ENCODE measurements around the gene FKBP11. TPM values are rescaled to one million over a fixed set of nuclear protein-coding genes. Genes with fewer than 3 reads are reported as not detected.
"Not testable (repeated sequence)": the region's sequence is repeated elsewhere in the genome, so short reads cannot be mapped to it uniquely, and the experiment has no call there.

FKBP11 gene
- total RNA-seq, 1 donor from 2014 or later = 29.7 TPM

DNA sequence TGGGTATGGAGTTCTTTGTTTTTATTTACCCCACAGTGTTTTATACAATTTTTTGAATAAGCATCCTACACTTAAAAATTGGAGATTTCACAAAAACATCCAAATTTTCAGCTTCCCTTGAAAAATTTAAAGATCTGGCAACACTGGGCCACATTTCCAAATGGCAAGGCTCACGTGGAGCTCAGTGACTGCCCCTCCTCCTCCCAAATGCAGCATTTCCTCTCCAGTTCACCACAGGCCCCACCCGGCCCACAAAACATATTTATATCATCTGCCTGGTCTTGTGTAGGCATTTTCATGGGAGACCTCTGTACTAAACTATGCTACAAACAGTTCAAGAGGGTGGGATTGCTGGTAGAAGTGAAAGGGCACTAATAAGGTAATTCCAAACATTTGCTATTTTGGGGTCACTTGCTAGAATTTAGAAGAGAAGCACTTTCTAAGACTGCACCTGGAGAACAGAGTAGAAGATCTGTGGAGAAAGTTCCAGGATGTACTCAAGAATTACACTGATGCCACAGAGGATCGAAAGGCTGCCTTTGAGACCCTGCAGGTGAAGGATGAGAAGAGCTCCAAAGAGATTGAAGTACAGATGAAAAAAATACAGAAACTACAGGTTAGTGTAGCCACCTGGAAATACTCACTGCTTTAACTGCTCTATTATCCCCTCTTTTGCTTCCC lies 7.3 kb downstream of the FKBP11 start:
- DNase-seq (ENCODE audit: extremely low read depth, low read depth, low spot score) = no peak

DNA sequence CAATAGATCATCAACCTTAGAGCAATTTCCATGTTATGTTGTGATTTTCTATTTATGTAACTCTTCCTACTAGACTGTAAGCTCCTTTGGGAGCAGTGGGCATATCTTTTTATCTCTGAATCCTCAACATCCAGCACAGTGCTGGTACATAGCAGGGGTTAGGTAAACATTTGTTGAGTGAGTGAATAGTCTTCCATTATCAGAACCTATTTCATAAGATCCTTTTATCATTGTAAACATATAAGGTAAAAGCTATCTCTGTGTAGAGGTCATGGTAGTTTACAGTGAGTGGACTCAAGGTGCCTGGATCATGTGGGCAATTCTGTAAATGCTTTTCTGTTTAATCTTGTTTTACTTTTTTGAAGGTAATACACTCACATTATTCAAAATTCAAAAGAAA lies 15.1 kb downstream of the FKBP11 start:
- no peak for DNase-seq (ENCODE audit: extremely low read depth, low read depth, low spot score)

DNA sequence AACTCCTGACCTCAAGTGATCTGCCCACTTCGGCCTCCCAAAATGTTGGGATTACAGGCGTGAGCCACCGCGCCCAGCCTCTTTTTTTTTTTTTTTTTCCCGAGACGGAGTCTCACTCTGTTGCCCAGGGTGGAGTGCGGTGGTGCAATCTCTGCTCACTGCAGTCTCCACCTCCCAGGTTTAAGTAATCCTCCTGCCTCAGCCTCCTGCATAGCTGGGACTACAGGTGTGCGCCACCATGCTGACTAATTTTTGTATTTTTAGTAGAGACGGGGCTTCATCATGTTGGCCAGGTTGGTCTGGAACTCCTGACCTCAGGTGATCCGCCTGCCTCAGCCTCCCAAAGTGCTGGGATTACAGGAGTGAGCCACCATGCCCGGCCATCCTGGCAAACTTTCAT lies 15.6 kb downstream of the FKBP11 start:
- not testable (repeated sequence) for DNase-seq (ENCODE audit: extremely low read depth, low read depth, low spot score)

DNA sequence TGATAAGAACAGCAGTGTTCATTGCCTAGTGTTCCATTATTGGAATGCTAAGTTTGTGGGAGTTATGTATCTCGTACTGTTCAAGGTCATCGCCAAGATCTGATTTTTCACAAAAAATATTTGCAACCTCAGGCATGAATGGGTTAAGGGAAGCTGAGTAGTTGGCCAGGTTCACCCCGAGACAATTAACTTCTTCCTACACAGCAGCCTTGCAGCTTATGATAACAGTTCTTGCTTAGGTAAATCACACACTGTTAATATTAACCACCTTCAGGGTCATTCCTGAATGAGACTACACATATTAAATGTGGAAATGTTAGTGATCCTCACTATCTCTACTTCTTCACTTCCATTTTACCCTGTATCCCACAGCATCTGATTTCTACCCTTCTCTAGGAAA lies 18.0 kb downstream of the FKBP11 start:
- no peak for DNase-seq (ENCODE audit: extremely low read depth, low read depth, low spot score)

GRCh38 chr12:48903982-48904411 lies 21.3 kb downstream of the FKBP11 start:
- DNase-seq (ENCODE audit: extremely low read depth, low read depth, low spot score) = no peak

- no peak for DNase-seq (ENCODE audit: extremely low read depth, low read depth, low spot score)
Observed at GRCh38 chr12:48903363-48903981, 21.8 kb downstream of the FKBP11 start.

DNA sequence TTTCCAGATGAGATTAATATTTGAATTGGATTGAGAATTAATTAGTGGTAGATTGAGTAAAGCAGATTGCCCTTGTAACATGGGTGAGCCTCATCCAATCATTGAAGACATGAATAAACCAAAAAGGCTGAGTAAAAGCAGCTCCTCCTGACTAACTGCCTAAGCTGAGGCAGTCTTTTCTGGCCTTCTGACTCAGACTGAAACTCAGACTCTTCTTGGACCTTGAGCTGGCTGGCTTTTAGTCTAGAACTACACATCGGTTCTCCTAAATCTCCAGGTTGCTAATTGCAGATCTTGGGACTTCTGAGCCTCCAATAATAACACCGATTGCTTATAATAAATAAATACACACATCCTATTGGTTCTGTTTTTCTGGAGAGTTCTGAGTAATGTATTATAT lies 24.0 kb downstream of the FKBP11 start:
- no peak for DNase-seq (ENCODE audit: extremely low read depth, low read depth, low spot score)

GRCh38 chr12:48899651-48900050 lies 25.6 kb downstream of the FKBP11 start:
- no peak for DNase-seq (ENCODE audit: extremely low read depth, low read depth, low spot score)

- no peak for DNase-seq (ENCODE audit: extremely low read depth, low read depth, low spot score)
Observed at GRCh38 chr12:48894271-48894670, 31.0 kb downstream of the FKBP11 start.

DNA sequence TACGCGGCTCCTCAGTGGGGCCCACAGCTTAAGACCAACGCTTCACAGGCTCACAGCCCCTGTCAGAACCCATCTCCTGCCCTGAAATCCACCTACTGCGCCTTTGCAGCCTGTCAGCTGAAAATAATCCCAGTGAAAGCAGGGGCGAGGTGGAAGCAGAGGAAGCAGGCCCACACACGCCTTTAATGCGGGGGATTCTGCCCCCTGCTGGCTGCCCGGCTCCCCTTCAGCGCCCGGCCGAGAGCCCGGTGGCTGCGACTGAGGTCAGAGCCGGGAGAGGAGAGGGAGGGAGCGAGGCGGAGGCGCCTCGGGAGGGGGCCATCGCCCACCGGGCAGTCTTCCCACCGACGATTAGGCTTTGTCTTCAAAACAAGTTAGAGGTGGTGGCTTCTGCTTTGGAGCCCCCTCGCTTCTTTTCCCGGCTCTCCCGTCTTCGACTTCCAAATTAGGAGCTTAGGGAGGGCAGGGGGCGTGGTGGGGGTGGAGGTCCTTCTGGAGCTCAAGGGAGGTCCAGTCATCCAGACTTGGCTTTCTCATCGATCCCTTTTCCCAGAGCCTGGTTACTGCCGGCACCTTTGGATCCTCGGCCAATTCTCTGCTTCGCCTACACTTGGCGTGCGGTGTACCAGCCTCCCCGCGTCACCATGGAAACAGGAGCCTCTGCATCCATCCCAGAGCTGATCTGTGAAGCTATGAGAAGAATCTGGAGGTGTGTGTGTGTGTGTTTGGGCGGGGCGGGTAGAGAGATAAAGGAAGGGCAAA lies 34.5 kb downstream of the FKBP11 start:
- no peak for DNase-seq (ENCODE audit: extremely low read depth, low read depth, low spot score)

DNA sequence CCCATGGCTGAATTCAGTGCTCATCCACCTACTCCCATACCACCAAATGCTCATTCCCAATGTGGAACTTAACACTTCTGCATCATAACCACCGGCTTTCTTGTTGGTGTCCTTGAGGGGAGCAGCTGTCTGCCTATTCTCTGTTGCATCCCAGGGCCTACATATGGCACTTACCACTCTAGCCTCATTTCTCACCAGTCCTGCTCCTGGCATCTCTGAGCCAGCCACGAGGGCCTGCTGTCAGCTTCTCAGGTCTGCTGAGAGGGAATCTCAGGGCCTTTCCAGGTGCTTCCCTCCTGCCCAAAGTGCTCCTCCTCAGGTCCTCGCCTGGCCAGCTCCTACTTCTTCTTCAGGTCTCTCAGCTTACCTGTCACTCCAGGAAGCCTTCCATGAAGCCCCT lies 35.6 kb downstream of the FKBP11 start:
- DNase-seq (ENCODE audit: extremely low read depth, low read depth, low spot score) = no peak

DNA sequence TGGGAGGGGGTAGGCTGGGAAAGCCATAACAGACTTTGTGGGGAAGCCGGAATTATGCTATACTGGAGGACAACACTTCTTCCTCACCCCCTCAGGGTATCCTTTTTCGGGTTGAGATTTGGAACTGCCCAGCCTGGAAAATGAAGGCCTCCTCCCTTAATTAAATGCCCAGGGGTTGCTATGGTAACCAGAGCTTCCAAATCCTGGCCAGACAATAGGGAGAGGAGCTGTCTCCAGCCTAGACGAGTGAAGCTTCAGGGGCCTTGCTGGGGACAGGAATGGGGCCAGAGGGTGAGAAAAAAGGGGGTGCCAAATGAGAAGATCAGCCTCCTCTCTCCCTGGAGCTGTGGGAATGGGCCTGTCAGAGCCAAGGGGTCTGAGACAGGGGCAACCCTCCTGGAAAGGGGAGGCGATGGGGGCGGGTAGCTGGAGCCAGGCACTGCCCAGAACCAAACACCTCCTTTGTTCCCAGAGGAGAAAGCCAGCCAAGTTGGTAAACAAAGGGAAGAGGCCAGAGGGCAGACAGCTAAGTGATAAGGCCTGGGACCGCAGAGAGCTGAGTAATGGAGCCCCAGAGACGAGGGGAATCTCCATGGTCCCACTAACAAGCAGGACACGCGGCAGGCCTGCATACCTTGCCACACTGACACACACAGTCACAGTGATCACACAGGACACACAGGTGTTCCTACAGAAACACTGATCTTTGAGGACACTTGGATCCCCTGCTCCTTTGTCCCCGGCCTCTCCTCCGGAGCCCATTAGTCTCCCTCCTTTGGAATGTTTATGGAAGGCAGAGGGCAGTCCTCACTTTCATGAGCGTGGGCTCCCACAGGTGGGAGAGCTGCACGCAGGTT lies 41.8 kb downstream of the FKBP11 start:
- no peak for DNase-seq (ENCODE audit: extremely low read depth, low read depth, low spot score)

- no peak for DNase-seq (ENCODE audit: extremely low read depth, low read depth, low spot score)
Observed at GRCh38 chr12:48882972-48883304, 42.4 kb downstream of the FKBP11 start.

DNA sequence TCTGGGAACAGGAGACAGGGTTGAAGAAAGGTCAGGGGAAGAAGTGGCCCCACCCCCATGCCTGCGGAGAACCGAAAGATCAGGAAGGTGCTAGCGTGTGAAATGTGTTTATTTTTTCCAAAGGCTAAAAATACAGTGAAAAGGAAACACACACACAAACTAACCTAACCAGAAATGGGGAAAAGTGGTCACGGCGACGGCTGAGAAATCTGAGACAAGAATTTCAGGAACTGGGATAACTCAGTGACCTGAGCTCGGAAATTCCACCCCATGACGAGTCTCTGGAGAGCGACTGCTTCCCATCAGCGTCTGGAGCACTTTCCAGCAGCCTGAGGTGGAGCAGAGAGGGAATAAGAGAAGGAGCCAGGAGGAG lies 43.0 kb downstream of the FKBP11 start:
- peak; percentile 83 for DNase-seq (ENCODE audit: extremely low read depth, low read depth, low spot score)

DNA sequence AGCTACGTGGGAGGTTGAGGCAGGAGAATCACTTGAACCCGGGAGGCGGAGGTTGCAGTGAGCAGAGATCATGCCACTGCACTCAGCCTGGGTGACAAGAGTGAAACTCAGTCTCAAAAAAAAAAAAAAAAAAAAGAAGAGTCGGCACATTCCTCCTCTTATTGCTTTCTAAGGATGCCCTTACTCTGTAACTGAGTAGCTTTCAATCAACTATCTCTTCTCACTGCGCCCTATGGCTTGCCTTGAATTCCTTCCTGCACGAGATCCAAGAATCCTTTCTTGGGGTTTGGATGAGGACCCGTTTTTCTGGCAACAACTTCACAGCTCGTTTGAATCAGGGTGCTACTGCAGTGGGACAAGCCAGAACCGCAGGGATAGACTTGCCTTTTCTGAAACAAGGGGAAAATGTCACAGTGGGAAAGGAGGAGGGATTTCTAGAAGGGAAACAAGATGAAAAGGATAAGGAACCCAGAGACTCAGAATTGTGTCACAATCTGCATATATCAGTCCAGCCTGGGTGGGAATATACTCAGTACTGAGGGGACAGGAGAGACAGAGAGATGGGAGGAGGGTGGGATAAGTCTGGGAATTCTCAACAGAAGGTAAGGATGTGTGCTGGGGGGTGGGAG lies 43.5 kb downstream of the FKBP11 start:
- no peak for DNase-seq (ENCODE audit: extremely low read depth, low read depth, low spot score)

DNA sequence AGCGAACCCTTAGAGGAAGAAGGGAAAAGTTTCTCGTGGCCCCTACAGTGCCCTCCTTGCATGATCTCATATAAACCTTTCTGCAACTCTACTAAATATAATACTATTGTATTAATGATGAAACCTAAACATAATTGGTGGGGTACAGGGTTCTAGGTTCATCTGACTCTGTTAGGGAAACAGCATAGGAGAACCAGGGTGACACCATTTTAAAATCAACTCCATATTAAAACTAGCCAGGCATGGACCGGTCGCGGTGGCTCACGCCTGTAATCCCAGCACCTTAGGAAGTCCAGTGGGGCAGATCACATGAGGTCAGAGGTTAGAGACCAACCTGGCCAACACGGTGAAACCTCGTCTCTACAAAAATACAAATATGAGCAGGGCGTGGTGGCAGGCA lies 44.6 kb downstream of the FKBP11 start:
- no peak for DNase-seq (ENCODE audit: extremely low read depth, low read depth, low spot score)

GRCh38 chr12:48878548-48878947 lies 46.7 kb downstream of the FKBP11 start:
- no peak for DNase-seq (ENCODE audit: extremely low read depth, low read depth, low spot score)

- no peak for DNase-seq (ENCODE audit: extremely low read depth, low read depth, low spot score)
Observed at GRCh38 chr12:48875944-48876515, 49.3 kb downstream of the FKBP11 start.

DNA sequence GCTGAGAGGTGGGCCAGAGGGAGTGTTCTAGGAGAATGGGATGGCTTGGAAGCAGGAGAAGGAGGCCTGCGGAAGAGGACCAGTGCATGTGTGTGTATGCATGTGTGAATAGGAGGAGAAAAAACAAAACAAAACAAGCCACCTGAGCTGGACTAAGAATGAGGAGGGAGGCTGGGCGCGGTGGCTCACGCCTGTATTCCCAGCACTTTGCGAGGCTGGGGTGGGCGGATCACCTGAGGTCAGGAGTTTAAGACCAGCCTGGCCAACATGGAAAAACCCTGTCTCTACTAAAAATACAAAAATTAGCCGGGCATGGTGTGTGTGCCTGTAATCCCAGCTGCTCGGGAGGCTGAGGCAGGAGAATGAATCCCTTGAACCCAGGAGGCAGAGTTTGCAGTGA lies 51.8 kb downstream of the FKBP11 start:
- DNase-seq (ENCODE audit: extremely low read depth, low read depth, low spot score) = not testable (repeated sequence)

GRCh38 chr12:48873096-48873495 lies 52.2 kb downstream of the FKBP11 start:
- DNase-seq (ENCODE audit: extremely low read depth, low read depth, low spot score) = no peak

All from glomerular endothelial cell (primary cell).